ENCODE measurements around the gene SLC8B1.

The SLC8B1 gene

GRCh38 chr12:113287146-113287898, 47.6 kb downstream of the SLC8B1 start:
- no peaks in the 10 kb centered on the region for H3K9me3 ChIP-seq
- TF ChIP-seq CTCF (IDR thresholded peaks at IDR 0.05) = no peak
- DNase-seq = no peak
- no peaks in the 10 kb centered on the region for H3K27me3 ChIP-seq
- no peak overlapping the region for H3K4me3 ChIP-seq
- intact Hi-C loops (cut with DNase I; ENCODE audit: low total_unique reads) = no loop called here
- H3K27ac ChIP-seq = no peak overlapping the region
- H3K36me3 ChIP-seq = peaks cover 87 to 98% (median 96%) of the 10 kb centered on the region in 3 donors
- H3K4me1 ChIP-seq = no peaks in the 10 kb centered on the region

DNA sequence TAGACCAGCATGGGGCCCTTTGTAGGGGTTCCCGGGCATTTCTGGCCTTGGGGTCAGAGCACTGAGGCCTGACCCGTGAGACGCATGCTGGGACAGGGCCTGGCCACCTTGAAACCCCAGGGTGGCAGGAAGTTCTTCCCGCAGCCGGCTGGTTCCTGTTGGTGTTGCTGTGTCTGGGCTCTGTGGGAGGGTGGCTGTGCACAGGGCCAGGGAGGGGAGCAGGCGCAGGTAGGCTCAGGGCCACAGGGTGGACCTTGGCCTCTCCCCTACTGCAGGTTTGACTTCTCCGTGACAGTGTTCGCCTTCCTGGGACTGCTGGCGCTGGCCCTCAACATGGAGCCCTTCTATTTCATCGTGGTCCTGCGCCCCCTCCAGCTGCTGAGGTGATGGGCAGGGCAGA, 48.2 kb downstream of the SLC8B1 start:
- Histone ChIP-seq H3K27ac (no peak overlapping the region), H3K27me3 (no peaks in the 10 kb centered on the region), H3K4me3 (no peak overlapping the region), H3K4me1 (no peaks in the 10 kb centered on the region), H3K36me3 (peaks cover 84 to 95% (median 95%) of the 10 kb centered on the region in 3 donors), H3K9me3 (no peaks in the 10 kb centered on the region)
- intact Hi-C loops (cut with DNase I; ENCODE audit: low total_unique reads) = no loop called here
- no peak for DNase-seq
- TF ChIP-seq CTCF (IDR thresholded peaks at IDR 0.05) = no peak

- Histone ChIP-seq H3K4me3 (no peak overlapping the region), H3K4me1 (no peaks in the 10 kb centered on the region), H3K27me3 (no peaks in the 10 kb centered on the region), H3K9me3 (no peaks in the 10 kb centered on the region), H3K36me3 (peaks cover 83 to 96% (median 95%) of the 10 kb centered on the region in 3 donors), H3K27ac (no peak overlapping the region)
- no peak for TF ChIP-seq CTCF (IDR thresholded peaks at IDR 0.05)
- intact Hi-C loops (cut with DNase I; ENCODE audit: low total_unique reads) = no loop called here
- no peak for DNase-seq
These were observed 49.0 kb downstream of the SLC8B1 start for GRCh38 chr12:113285679-113286610.

DNA sequence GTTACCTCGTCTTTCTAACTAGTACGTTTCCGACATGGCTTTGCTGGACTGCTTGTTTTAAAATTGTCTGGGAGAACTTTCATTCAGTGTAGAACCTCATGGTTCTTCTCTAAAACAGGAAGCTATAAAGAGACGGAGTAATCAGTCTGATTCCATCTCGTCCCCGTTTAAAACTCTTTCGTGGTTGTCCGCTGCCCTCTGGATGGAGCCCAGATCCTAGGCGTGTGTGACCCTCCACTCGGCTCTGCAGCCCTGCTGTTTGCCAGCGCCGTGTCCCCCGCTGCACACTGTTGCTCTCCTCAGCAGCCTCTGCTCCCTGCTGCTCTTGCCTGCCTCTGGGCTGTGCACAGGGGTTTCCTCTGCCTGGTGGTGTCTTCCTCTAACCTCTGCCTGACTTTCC, 50.2 kb downstream of the SLC8B1 start:
- Histone ChIP-seq H3K27ac (no peak overlapping the region), H3K27me3 (no peaks in the 10 kb centered on the region), H3K4me1 (no peaks in the 10 kb centered on the region), H3K36me3 (peaks cover 83 to 96% (median 95%) of the 10 kb centered on the region in 3 donors), H3K9me3 (no peaks in the 10 kb centered on the region), H3K4me3 (no peak overlapping the region)
- intact Hi-C loops (cut with DNase I; ENCODE audit: low total_unique reads) = no loop called here
- no peak for TF ChIP-seq CTCF (IDR thresholded peaks at IDR 0.05)
- DNase-seq = no peak

GRCh38 chr12:113278633-113279032, 56.3 kb downstream of the SLC8B1 start:
- Histone ChIP-seq H3K27me3 (no peaks in the 10 kb centered on the region), H3K9me3 (no peaks in the 10 kb centered on the region), H3K36me3 (peaks cover 72 to 92% (median 86%) of the 10 kb centered on the region in 3 donors), H3K4me1 (peaks cover 0 to 8% (median under 1%) of the 10 kb centered on the region in 4 donors), H3K4me3 (no peak overlapping the region), H3K27ac (no peak overlapping the region)
- TF ChIP-seq CTCF (IDR thresholded peaks at IDR 0.05) = no peak
- DNase-seq = peak in 1 of 2 donors; percentile 17
- intact Hi-C loops (cut with DNase I; ENCODE audit: low total_unique reads) = no loop called here
